Measurements from ENCODE around the gene EID2. TPM values are rescaled to one million over a fixed set of nuclear protein-coding genes. Genes with fewer than 3 reads are reported as not detected.
A peak's percentile ranks its signal among the peaks of the same experiment; 100 is the strongest.

EID2 gene
- total and polyA plus RNA-seq, 2 of the 8 experiments (the other 6 are each of a cell fraction or from before 2014, with no cell fraction given): 7.8 to 29.6 TPM

- TF ChIP-seq CHD7 (IDR thresholded peaks at IDR 0.05; ENCODE audit: insufficient replicate concordance, low read length): no peak
- TF ChIP-seq SIN3A (conservative IDR thresholded peaks at IDR 0.05 in 1 of 2, IDR thresholded peaks at IDR 0.05 in 1 of 2; ENCODE audit: low read depth in 1 of 2, low read length in 2 of 2): peak; percentile 4 to 73; a peak in 2 of 4 replicates
- TF ChIP-seq ZNF274 (IDR thresholded peaks at IDR 0.05; ENCODE audit: borderline replicate concordance, extremely low read depth, low read length): no peak
- TF ChIP-seq TEAD4 (IDR thresholded peaks at IDR 0.05; ENCODE audit: low read depth, low read length): peak; percentile 52
- no peak for TF ChIP-seq MAFK (IDR thresholded peaks at IDR 0.05; ENCODE audit: low read depth, low read length)
- no peak for TF ChIP-seq SIX5 (IDR thresholded peaks at IDR 0.05; ENCODE audit: low read depth, low read length)
- TF ChIP-seq SRF (IDR thresholded peaks at IDR 0.05; ENCODE audit: low read depth, low read length): no peak
- no peak for TF ChIP-seq CTBP2 (IDR thresholded peaks at IDR 0.05; ENCODE audit: borderline replicate concordance, insufficient read depth, insufficient read length, low read length)
- TF ChIP-seq PHF8 (conservative IDR thresholded peaks at IDR 0.05; ENCODE audit: low read depth, low read length): peak; percentile 80
- no peak for TF ChIP-seq KDM1A (IDR thresholded peaks at IDR 0.05; ENCODE audit: borderline replicate concordance, low read length)
Observed at GRCh38 chr19:39539518-39540332, at the start of gene EID2 (continued).
